ENCODE measurements around the gene DOK7.

The DOK7 gene

DNA sequence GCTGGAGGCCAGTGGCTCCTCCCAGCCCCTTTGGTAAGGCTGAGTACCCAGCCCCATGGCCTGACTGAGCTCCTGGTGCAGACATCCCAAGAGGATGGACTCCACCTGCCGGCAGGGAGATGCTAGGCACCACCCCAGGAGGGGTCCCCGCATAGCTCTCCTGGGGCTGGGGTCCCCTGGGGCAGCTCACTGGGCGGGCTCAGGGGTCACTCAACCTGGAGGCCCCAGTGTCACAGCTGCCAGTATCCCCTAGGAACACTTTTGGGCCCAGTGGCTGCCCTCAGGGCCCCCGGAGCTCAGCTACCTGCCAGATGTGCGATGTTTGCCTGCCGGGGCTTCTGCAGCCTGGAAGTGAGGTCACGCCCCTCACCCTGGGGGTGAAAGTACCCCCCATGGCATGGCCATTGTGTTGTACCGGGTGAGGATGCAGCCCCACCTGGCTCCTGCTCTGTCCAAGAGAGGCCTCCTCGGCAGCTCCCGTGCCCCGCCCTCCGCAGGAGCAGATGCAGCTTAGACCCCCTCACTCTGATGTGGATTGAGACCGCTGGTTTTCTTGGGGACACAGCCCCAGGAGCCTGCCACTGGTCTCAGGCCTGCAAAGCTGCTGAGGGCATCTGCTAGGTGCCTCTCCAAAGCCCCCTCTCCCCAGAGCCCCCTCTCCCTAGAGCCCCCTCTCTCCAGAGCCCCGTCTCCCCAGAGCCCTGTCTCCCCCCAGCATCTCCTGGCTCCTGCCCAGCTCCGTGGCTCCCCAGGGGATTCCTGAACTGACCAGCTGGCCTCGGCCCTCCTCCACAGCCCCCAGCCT lies 28.0 kb upstream of the DOK7 start:
- Histone ChIP-seq H3K27me3 (replicated peaks) (no peaks in the 10 kb centered on the region), H3K36me3 (replicated peaks) (no peaks in the 10 kb centered on the region), H3K4me3 (ENCODE audit: low read depth, low read length) (no peak overlapping the region), H3K27ac (no peak overlapping the region)
- TF ChIP-seq, protein P1, sequence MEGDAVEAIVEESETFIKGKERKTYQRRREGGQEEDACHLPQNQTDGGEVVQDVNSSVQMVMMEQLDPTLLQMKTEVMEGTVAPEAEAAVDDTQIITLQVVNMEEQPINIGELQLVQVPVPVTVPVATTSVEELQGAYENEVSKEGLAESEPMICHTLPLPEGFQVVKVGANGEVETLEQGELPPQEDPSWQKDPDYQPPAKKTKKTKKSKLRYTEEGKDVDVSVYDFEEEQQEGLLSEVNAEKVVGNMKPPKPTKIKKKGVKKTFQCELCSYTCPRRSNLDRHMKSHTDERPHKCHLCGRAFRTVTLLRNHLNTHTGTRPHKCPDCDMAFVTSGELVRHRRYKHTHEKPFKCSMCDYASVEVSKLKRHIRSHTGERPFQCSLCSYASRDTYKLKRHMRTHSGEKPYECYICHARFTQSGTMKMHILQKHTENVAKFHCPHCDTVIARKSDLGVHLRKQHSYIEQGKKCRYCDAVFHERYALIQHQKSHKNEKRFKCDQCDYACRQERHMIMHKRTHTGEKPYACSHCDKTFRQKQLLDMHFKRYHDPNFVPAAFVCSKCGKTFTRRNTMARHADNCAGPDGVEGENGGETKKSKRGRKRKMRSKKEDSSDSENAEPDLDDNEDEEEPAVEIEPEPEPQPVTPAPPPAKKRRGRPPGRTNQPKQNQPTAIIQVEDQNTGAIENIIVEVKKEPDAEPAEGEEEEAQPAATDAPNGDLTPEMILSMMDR (IDR thresholded peaks at IDR 0.05; ENCODE audit: low read depth, low read length, missing control alignments): peak; percentile 48
- in situ Hi-C loops (cut with HindIII; ENCODE audit: low pct_ligation_motif_present, low sequenced_read_pairs): no loop called here
- no peak for DNase-seq

DNA sequence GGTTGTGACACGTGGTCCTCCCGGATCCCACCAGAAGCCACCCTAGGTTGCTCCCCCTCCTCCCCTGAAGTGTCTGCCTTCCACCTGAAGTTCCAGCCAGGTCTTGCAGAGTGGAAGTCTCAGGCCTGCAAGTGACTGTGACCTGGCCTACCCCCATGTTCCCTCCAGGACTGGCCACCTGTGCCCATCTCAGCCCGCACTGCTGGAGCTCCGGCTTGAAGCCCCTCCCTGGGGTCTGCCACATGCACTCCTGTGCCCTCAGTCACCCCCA lies 27.5 kb upstream of the DOK7 start:
- TF ChIP-seq, protein P1 (IDR thresholded peaks at IDR 0.05; ENCODE audit: low read depth, low read length, missing control alignments): no peak
- no peaks in the 10 kb centered on the region for H3K36me3 ChIP-seq (replicated peaks)

DNA sequence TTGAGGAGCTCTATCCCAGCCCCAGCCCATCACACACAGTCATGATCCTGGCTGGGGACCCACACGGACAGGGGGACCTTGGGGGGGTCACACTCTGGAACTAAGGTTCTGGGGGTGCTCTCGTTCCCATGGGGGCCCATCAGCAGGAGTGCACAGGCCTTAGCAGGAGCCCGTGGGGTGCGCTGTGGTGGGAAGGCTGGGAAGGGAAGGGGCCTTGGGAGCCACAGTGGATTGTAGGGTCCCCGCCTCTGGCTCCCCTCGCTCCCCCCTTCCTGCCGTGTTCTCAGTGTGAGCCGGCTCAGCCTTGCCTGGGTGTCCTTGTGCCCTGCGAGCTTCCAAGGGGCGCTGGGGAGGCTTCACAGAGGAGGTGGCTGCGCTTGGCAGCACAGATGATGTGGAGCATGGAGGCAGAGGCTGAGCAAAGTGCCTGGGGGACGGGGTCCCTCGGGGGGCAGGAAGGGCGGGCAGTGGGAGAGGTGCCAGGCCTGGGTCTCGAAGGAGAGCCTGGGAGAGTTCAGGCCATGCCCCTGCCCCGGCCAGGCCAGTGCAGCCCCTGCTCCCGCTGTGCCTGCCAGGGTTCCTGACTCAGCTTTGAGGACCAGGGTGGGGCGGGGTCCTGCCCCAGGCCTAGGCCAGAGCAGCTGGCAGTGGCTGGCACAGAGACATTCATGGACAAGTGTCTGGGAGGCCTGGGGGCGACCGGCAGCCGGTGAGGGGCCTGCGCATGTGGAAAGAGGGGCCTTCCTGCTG lies 26.9 kb upstream of the DOK7 start:
- in situ Hi-C loops (cut with HindIII; ENCODE audit: low pct_ligation_motif_present, low sequenced_read_pairs): no loop called here
- DNase-seq: no peak
- TF ChIP-seq, protein P1 (IDR thresholded peaks at IDR 0.05; ENCODE audit: low read depth, low read length, missing control alignments): no peak
- Histone ChIP-seq H3K36me3 (replicated peaks) (no peaks in the 10 kb centered on the region), H3K4me3 (ENCODE audit: low read depth, low read length) (no peak overlapping the region), H3K27me3 (replicated peaks) (no peaks in the 10 kb centered on the region), H3K27ac (no peak overlapping the region)

More for the DNA sequence above, 27.5 kb upstream of the DOK7 start:
- no peak overlapping the region for H3K4me3 ChIP-seq (ENCODE audit: low read depth, low read length)
- DNase-seq: no peak
- in situ Hi-C loops (cut with HindIII; ENCODE audit: low pct_ligation_motif_present, low sequenced_read_pairs): no loop called here
- H3K27me3 ChIP-seq (replicated peaks): no peaks in the 10 kb centered on the region
- no peak overlapping the region for H3K27ac ChIP-seq

DNA sequence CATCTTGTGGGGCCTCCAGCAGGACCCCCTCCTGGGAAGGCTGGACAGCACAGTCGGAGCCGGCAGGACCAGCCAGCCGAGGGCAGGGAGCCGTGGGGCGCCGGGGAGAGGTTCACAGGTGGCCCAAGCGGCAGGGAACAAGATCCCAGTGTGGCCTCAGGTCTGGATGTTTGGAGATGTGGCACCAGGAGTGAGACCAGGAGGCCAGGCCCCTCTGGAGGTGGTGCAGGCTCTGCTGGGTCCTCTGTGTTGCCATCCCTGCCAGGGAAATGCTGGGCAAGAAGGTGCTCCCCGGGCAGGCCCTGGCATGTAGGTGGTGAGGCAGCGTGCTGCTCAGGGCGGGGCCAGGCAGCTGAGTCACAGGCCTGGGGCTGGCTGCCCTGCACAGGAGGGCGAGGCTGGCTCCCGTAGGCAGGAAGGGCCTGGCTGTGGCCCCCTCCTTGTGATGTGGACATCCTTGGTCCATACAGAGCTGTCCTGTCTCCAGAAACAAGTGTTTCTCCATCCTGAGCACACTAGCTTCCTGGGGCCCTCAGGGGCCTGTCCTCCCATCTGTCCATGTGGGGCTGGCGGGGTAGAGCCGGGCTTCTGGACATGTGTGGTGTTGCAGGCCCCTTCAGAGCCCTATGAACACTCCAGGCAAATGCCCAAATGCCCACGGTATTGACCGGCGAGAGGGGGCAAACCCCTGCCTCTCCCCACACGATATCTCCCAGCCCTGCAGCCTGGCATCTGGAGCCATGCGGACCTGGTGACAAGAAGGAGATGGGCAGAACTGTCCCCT lies 26.1 kb upstream of the DOK7 start:
- H3K36me3 ChIP-seq (replicated peaks): no peaks in the 10 kb centered on the region
- H3K27me3 ChIP-seq (replicated peaks): no peaks in the 10 kb centered on the region
- in situ Hi-C loops (cut with HindIII; ENCODE audit: low pct_ligation_motif_present, low sequenced_read_pairs): no loop called here
- TF ChIP-seq, protein P1 (IDR thresholded peaks at IDR 0.05; ENCODE audit: low read depth, low read length, missing control alignments): no peak
- DNase-seq: peak; percentile 12
- no peak overlapping the region for H3K4me3 ChIP-seq (ENCODE audit: low read depth, low read length)
- no peak overlapping the region for H3K27ac ChIP-seq

DNA sequence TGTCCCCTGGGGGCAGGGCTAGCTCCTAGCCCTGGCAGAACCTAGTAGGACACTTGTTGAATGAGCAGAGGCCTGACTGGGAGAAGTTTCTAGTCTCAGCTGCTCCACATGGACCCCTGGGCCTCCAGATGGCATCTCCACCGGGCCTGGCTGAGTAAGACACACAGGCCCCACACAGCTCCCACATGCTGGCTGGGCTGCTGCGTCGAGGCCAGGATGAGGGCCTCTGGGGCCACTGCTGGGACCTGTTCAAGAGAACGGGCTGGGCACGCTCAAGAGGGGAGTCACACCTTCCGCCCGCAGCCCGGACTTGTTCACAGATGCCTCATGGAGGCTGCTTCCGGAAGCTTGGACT lies 25.5 kb upstream of the DOK7 start:
- in situ Hi-C loops (cut with HindIII; ENCODE audit: low pct_ligation_motif_present, low sequenced_read_pairs): no loop called here
- H3K27me3 ChIP-seq (replicated peaks): no peaks in the 10 kb centered on the region

More for the DNA sequence above, 25.5 kb upstream of the DOK7 start:
- DNase-seq: no peak
- TF ChIP-seq, protein P1 (IDR thresholded peaks at IDR 0.05; ENCODE audit: low read depth, low read length, missing control alignments): no peak
- Histone ChIP-seq H3K27ac (no peak overlapping the region), H3K36me3 (replicated peaks) (no peaks in the 10 kb centered on the region), H3K4me3 (ENCODE audit: low read depth, low read length) (no peak overlapping the region)

Data from brain microvascular endothelial cell (primary cell).